Cardiac septum (tissue), 1 donor: ENCODE data around the gene SUSD4. TPM values are rescaled to one million over a fixed set of nuclear protein-coding genes. Genes with fewer than 3 reads are reported as not detected.
"Not testable (repeated sequence)": the region's sequence is repeated elsewhere in the genome, so short reads cannot be mapped to it uniquely, and the experiment has no call there.

ENCODE experiments used
- DNase-seq: peaks from one replicate; pipeline ENCODE4 v3.0.0-alpha.2; 2020; ENCODE audit warnings: low spot score
- intact Hi-C: fragments of 100-400 bp; cut with DNase I; formaldehyde crosslinking; loops from one replicate; pipeline ENCODE4 v1.14.0; 2022
- total RNA-seq: library from RNA; stranded (reverse); fragmentation: NEBNext Ultra II Directional; extraction: Animal tissue kit (Norgen Biotek cat#: 25700); gene quantifications from one replicate; pipeline ENCODE4 v1.2.1, GENCODE V29; 2021
- donor health status: DM: no; HTN: no; CAD: no.

SUSD4 gene
- total RNA-seq, 1 donor from 2014 or later, result 6.4 TPM

GRCh38 chr1:223307544-223307943 is 56.4 kb downstream of the SUSD4 start:
- intact Hi-C loops, result no loop called here

GRCh38 chr1:223304931-223305330 is 59.0 kb downstream of the SUSD4 start:
- intact Hi-C loops, result no loop called here
- no peak for DNase-seq

More at GRCh38 chr1:223307544-223307943, 56.4 kb downstream of the SUSD4 start:
- no peak for DNase-seq

- DNase-seq, result no peak
- intact Hi-C loops, result no loop called here
These were observed 62.6 kb downstream of the SUSD4 start for GRCh38 chr1:223301371-223301770.

GRCh38 chr1:223299553-223299952 is 64.4 kb downstream of the SUSD4 start:
- intact Hi-C loops, result no loop called here
- DNase-seq, result no peak

GRCh38 chr1:223298701-223299100 is 65.3 kb downstream of the SUSD4 start:
- DNase-seq, result no peak
- intact Hi-C loops, result no loop called here

- intact Hi-C loops, result no loop called here
- DNase-seq, result no peak
These were observed 66.2 kb downstream of the SUSD4 start for GRCh38 chr1:223297800-223298199.

GRCh38 chr1:223291796-223292195 is 72.2 kb downstream of the SUSD4 start:
- intact Hi-C loops, result no loop called here
- DNase-seq, result no peak

- intact Hi-C loops, result no loop called here
- DNase-seq, result no peak
These were observed 73.6 kb downstream of the SUSD4 start for GRCh38 chr1:223290397-223290796.

GRCh38 chr1:223289621-223290020 is 74.4 kb downstream of the SUSD4 start:
- DNase-seq, result no peak
- intact Hi-C loops, result no loop called here

- no peak for DNase-seq
- intact Hi-C loops, result no loop called here
These were observed 75.2 kb downstream of the SUSD4 start for GRCh38 chr1:223288826-223289225.

GRCh38 chr1:223285452-223285851 is 78.5 kb downstream of the SUSD4 start:
- no peak for DNase-seq
- intact Hi-C loops, result no loop called here

- intact Hi-C loops, DNase-seq: not testable (repeated sequence)
These were observed 80.3 kb downstream of the SUSD4 start for GRCh38 chr1:223283697-223284096.

- intact Hi-C loops, DNase-seq: not testable (repeated sequence)
These were observed 85.7 kb downstream of the SUSD4 start for GRCh38 chr1:223278311-223278710.

- intact Hi-C loops, result no loop called here
- DNase-seq, result no peak
These were observed 87.9 kb downstream of the SUSD4 start for GRCh38 chr1:223276029-223276428.

- DNase-seq, result no peak
- intact Hi-C loops, result no loop called here
These were observed 90.5 kb downstream of the SUSD4 start for GRCh38 chr1:223273511-223273910.

GRCh38 chr1:223271085-223271781 is 92.7 kb downstream of the SUSD4 start:
- intact Hi-C loops, result no loop called here
- DNase-seq, result no peak

GRCh38 chr1:223270155-223270554 is 93.8 kb downstream of the SUSD4 start:
- DNase-seq, result no peak
- intact Hi-C loops, result no loop called here

- no peak for DNase-seq
- intact Hi-C loops, result no loop called here
These were observed 95.0 kb downstream of the SUSD4 start for GRCh38 chr1:223269006-223269405.

GRCh38 chr1:223266632-223267172 is 97.3 kb downstream of the SUSD4 start:
- no peak for DNase-seq
- intact Hi-C loops, result no loop called here

- no peak for DNase-seq
- intact Hi-C loops, result no loop called here
These were observed 98.7 kb downstream of the SUSD4 start for GRCh38 chr1:223264983-223265908.

- no peak for DNase-seq
- intact Hi-C loops, result no loop called here
These were observed 99.4 kb downstream of the SUSD4 start for GRCh38 chr1:223264529-223264928.
